Measurements from ENCODE around the gene SLC6A19.

SLC6A19 gene

DNA sequence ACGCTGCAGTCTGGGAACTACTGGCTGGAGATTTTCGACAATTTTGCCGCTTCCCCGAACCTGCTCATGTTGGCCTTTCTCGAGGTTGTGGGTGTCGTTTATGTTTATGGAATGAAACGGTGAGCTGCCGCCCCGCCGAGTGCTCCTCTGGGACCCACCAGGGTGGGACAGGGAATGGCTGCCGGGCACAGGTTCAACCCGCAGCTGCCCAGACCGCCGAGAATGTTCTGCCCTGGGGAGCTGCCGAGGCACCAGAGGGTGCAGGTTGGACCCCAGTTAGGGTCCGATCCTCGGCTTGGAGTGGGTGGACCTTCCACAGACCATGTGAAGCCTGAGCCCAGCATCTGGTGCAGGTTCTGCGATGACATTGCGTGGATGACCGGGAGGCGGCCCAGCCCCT, 42.9 kb downstream of the SLC6A19 start:
- DNase-seq (ENCODE audit: low spot score), result no peak

DNA sequence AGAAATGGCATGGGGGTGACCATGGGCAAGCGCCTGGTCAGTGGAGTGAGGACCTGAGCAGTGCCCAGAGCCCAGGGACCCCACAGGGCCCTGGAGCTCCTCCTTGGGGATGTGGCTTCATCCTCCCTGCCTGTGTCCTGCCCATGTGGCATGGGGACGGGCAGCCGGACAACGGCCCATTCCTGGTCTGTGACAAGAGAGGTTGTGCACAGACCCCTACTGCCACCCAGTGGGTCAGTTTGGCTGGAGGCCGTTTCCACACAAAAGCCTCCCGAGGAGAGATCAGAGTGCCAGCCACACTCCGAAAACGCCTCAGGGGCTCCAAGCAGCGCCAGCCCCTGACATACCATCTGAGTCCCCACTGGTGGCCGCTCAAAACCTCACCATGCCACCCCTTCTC, 43.6 kb downstream of the SLC6A19 start:
- no peak for DNase-seq (ENCODE audit: low spot score)

DNA sequence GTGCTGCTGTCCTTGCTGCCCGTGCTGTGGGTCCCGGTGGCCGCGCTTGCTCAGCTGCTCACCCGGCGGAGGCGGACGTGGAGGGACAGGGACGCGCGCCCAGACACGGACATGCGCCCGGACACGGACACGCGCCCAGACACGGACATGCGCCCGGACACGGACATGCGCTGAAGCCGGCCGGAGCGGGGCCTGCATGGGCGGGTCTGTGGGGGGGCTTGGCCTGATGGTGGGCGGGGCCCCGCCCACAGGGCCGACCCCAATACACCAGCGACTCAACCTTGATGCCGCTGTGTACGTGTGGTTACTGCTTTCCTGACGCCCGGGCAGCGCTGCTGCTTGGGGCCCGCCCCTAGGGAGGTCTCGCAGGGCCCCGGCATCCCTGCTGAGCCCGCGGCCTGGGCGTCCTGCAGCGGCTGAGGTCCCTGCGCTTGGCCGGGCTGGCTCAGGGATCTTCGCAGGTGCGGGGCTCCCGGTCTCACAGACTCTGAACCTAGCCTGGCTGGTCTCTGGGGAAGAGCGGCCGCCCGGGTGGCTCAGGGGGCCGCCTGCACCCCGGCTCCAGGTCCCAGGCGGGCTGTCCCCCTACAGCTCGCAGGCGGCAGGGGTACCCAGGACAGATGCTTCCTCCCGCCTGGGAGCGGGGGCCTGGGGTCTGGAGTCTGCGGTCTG, 44.6 kb downstream of the SLC6A19 start:
- no peak for DNase-seq (ENCODE audit: low spot score)

DNA sequence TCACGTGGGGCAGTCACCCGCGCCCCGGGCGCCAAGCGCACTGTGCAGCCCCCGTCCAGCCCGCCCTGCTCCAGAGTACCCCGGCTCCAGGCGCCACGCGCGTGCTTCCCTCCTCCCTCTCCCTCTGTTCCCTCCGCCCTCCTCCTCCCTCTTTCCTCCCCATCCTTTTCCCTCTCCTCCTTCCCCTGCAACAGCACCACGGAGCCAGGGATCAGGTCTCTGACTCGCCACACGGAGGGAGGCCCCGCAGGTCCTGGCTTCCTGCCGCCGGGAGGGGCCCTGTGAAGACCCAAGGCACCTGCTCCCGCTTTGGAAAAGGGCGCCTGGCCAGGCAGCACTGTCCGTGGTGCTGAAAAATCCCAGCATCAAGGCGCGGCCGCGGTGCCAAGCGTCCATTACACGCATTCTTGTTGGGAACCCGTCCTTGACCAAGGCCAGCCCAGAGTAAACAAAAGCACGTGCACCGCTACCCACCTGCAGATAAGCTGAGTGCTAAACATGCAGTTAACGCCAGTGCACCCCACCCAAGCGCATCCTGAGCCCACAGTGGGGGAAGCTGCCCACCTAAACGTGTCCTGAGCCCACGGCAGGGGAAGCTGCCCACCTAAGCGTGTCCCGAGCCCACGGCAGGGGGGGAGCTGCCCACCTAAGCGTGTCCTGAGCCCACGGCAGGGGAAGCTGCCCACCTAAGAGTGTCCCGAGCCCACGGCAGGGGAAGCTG, 45.5 kb downstream of the SLC6A19 start:
- peak; percentile 88 for DNase-seq (ENCODE audit: low spot score)

DNA sequence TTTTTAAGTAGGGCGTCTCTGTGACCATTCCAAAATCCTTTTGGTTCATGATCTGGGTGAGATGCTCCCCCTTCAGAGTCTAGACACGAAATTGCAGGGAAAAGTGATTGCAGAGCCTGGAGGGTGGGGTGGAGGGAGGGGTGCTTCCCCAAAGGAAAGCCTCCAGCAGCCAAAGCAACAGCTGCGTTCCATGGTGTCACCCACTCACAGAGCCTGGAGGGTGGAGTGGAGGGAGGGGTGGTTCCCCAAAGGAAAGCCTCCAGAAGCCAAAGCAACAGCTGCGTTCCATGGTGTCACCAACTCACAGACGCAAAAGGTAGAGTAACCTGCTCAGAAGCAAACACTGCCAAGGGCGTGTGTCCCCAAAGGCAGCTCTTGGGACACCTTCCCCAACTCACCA, 46.4 kb downstream of the SLC6A19 start:
- no peak for DNase-seq (ENCODE audit: low spot score)

DNA sequence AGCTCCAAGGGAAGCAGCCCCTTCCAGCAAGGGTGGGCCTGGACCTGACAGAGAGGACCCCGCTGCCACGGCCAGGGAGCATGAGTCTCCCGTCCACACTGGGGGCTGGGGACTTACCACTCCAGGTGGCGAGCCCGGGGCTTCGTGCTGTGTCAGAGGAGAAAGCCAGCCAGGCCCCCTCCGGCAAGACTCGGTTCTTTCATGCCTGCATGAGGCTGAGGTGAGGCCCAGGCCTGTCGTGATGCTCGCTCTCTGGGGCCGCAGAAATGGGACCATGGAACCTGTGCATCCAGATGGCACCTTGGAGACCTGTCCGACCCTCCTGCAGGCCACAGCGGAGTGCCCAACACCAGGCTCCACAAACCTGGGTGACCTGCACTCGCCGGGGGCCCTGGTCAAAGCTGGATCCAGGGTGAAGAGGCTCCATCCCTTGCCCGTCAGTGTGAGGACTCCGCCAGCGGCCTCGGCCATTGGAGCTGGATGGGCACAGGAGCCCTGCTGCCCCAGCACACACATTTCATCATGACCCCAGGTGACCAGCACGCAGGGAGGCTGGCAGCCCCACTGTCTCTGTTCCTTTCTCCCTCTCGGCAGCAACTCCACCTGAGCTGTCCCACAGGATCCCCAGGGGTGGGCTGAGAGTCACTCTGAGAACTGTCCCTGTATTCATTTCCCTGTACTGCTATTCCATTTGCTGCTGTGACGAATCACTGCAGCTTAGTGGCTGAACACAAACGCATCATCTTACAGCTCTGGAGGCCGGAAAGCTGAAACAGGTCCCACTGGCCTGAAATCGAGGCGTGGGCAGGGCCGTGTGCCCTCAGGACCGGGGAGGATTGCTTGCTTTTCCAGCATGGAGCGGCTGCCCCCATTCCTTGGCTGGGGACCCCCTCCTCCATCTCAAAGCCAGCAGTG, 48.2 kb downstream of the SLC6A19 start:
- no peak for DNase-seq (ENCODE audit: low spot score)

DNA sequence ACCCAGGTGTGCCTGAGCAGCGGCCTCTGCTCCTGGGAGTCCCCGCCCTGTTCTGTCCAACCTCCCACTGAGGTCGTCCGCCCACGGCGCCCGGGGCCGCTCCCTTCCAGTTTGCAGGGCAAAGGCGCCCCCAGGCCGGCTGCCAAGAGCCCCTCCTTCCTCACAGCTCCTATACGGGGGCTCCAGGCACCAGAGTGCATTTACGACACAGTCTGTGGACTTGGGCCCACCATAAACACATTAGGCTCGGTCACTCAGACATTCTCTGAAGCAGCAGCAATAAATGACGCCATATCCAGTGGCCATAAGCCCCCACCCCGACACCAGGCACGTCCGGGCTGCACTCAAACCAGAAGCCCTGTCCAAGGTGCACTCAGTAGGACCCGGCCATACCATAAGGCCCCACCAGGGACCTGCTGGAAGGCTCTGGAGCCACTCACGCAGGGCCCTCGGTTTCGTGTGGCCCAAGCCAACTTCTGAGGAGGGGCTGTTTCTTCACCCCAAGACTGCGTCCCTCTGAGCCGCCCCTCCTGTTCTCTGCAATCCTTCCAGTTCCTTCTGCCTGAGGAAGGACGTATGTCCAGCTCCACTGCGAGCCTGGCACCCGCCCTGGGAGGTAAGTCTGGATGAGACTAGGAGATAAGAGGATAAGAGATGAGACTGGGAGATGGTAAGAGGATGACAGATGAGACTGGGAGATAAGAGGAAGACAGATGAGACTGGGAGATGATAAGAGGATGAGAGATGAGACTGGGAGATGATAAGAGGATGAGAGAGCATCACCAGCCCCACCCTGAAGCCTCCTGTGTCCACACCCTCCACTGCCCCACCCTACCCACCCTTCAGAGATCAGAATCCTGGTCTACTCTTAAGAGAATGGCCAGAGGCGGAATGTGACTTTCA, 50.5 kb downstream of the SLC6A19 start:
- no peak for DNase-seq (ENCODE audit: low spot score)

DNA sequence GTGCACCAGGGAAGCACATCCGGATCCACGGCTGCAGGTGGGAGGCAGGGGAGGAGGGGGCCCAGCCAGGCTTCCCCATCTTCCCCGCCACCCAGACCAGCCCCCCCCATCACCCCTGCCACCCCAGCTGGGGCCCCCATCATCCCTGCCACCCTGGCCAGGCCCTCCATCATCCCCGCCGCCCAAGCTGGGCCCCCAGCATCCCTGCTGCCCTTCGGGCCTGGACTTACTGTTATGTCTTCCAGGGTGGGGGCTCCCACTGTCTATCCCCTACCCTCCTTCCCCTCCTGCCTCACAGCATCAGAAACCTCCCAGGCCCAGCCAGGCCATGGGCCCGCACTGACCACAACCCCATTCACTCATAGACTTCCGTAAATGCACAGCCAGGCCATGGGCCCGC, 51.3 kb downstream of the SLC6A19 start:
- no peak for DNase-seq (ENCODE audit: low spot score)

DNA sequence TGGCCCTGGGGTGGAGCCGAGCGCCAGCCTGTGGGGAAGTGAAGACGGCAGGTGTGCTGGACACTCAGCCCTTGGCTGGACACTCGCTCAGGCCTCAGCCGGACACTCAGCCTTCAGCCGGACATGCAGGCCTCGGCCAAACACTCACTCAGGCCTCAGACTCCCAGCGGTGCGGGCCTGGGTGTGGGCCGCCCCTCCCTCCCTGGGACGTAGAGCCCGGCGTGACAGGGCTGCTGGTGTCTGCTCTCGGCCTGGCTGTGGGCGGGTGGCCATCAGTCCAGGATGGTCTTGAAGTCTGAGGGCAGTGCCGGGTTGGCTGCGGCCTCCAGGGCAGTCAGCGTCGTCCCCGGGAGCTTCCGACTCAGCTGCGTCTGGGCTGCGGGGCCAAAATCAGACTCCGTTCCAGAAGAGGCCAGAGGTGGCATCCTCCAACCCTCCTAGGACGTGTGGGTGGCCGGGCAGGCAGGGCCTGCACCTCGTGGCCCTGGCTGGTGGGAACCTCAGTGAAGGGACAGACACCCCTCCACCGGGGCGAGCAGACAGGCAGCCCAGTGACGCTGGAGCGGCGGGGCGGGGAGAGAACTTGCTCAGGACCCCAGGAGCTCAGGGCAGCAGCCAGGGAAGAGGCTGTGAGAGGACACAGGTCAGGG, 52.2 kb downstream of the SLC6A19 start:
- no peak for DNase-seq (ENCODE audit: low spot score)

DNA sequence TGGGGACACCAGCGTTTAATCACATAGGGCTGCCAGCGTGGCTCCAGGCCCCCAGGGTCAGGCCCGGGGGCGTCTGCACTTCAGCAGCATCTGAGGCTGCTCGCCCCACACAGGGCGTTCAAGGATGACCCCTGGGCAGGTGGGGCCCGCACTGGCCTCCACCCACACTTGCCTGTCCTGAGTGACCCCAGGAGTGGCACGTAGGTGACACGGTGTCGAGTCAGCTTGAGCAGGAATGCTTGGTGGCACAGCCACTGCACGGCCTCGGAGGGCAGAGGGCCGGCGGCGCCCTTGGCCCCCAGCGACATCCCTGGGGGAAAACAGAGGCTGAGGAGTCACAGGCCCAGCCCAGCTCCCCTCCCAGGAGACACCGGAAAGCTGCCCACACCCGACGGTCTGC, 52.8 kb downstream of the SLC6A19 start:
- DNase-seq (ENCODE audit: low spot score), result no peak

DNA sequence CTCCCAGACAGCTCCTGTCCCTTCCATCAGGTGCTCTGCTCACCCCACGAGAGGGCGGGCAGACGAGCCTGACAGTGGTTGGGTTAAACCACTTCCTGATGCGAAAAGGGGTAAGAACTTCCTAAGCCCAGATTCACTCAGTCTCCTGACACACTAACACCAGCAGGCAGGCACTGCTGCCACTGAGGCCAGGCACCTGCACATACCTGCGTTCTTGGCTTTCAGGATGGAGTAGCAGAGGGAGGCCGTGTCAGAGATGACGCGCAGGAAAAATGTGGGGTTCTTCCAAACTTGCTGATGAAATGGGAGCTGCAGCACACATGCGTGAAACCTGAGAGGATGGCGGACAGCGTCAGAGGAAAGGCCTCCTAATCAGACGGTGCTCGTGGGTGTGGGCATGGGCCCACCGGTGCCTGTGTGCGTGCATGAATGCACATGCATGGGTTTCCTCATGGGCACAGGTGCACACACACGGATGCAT, 53.7 kb downstream of the SLC6A19 start:
- no peak for DNase-seq (ENCODE audit: low spot score)

DNA sequence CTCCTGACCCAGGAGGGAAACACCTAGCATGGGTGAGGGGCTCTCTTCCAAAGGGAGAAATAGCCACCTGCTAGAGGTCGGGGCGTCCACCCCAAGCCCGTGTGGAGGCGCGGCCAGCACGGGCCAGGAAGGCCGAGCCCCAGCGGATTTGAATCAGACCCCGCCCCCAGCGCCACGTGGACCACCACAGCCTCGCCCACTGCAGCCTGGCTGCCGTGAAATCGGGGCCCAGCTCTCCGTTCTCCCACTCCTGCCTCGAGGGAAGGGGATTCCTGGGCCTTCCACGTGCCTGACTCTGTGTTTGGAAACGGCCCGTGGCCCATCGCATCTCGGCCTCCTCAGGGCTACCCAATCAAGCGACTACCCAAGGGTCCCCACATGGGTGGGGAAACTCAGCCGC, 55.4 kb downstream of the SLC6A19 start:
- DNase-seq (ENCODE audit: low spot score), result no peak

DNA sequence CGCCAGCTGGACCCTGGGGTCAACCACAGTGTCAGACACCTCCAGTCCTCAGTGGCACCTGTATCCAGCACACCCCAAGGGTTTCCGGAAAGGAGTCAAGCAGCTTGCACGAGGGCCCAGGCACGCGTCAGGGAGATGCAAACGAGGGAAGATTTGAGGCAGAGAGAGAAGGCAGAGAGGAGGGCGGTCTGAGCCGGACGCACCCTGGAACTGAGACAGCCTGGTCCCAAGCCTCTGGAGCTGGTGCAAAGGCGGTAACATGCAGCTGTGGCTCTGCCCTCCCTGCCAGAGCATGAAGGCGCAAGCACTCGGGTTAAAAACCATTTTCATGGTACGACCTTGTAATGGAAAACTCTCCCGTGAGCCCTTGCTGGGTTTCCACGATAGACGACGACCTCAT, 56.0 kb downstream of the SLC6A19 start:
- DNase-seq (ENCODE audit: low spot score), result no peak

DNA sequence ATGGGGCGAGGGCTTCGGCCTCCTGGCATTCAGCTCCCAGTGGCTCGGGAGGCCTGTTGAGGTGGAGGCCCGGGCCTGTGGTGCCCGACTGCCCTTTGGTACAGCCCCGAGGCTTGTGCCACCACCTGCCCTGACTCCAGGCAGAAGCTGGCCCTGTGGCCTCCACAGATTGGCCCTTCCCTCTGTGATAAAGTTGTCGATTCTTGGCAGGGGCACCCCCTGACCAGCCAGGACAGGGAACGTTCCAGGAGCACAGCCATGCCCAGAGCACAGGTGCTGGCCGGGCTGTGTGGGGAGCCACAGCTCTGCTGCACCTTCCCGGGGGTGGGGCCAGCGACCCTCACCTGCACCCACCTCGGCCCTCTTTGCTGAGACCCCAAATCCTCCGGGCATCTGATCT, 56.4 kb downstream of the SLC6A19 start:
- DNase-seq (ENCODE audit: low spot score), result no peak

DNA sequence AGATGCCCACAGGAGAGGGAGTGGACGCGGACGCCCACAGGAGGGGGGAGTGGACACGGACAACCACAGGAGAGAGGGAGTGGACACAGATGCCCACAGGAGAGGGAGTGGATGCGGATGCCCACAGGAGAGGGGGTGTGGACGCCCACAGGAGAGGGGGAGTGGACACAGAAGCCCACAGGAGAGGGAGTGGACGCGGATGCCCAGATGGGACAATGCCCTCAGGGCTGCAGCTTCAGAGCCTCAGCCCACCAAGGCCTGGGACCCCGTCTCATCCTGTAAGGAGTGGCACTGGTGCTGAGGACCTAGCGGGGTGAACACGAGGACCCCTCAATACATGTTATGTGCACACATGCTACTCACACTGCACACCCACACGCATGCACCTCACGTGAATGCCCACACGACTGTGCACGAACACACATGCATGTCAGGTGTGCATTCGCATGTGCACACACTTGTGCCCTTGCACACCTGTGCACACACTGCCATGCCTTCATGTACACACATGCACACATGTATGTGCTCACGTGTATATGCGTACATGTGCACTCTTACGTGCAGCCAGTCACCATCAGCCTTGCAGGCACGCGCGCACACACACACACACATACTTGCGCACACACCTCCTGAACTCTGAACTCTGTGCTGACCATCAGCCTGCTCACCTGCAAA, 58.5 kb downstream of the SLC6A19 start:
- no peak for DNase-seq (ENCODE audit: low spot score)

DNA sequence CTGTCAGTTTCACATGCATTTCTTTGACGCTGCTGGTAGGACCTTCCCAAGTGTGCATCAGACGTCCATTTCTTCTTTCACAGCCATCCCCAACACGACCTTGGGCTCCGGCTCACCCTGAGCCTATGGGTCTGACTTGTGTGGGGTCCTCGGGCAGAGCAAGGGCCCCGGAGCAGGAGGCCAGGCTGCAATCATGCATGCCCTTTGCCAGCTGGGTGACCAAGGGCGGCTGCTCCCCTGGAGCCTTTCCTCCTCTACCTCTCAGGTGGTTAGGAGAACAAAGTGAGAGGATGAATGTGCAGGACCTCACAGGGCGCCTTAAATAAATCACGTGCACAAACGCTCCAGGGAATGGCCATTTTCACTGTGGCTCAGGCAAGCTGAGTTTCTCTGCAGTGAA, 60.2 kb downstream of the SLC6A19 start:
- DNase-seq (ENCODE audit: low spot score), result no peak

DNA sequence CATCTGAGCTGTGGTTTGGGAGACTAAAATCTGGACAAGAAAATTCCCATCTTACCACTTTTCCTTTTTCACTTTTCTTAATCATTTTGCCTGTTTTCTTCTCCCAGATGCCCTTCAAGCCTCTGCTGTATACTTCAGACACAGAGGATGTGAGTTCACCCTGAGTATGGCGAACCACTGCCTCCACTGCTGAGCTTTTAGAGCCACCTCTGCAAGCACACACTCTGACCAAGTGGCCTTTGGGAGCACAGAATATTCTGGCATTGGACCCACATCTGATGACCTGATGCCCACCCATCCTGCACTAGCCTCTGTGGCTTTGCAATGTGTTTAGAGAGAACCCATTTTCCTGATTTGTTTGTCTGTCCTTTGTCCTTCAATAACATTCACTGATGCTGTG, 61.0 kb downstream of the SLC6A19 start:
- DNase-seq (ENCODE audit: low spot score), result no peak

DNA sequence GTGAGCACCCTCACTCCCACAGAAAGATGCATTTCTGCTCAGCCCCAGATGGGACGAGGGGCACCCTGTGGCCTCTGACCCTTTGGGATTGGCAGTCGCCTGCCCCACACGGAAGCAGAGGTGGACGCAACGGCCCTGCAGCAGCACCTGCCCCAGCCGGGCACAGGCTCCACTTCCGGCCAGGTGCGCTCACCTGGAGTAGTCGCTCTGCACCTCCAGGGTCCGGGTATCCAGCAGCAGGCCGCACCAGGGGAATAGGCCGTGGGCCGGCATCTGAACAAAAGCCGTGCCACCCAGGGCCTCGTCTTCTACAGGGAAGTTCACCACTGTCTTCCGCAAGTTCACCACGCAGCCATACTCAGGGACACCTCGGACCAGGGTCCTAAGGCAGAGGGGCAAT, 62.8 kb downstream of the SLC6A19 start:
- no peak for DNase-seq (ENCODE audit: low spot score)

DNA sequence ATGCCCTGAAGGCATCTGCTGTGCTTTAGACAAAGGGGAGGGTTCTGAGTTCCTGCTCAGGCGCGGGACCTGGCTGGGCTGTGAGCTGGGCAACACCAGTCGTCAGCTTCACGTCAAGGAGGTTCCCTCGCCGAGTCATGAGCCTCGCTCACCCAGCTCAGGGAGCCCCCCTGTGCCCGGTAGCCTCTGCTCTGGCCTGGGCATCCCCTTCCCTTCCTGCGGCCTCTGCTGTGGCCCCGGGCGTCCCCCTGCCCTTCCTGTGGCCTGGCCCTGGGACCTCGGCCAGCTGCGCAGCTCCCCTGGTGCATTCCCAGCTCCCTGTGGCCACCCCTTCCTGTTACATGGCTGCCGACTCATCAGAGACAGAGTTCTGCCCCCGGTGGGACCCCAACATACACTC, 63.6 kb downstream of the SLC6A19 start:
- DNase-seq (ENCODE audit: low spot score), result no peak
